GM18505 (cell line): ENCODE data around the gene ZNF580.

Experiments
- ATAC-seq: cut with Tn5 transposase; IDR thresholded peaks from one replicate; pipeline ENCODE4 v1.9.1; 2021; ENCODE audit not compliant: unreplicated experiment
- POLR2A ChIP-seq: IDR thresholded peaks from 4 replicates; pipeline ENCODE4 v1.6.1; 2011; ENCODE audit warnings: borderline replicate concordance; ENCODE audit not compliant: insufficient read depth, insufficient read length; ENCODE audit errors: extremely low read depth

The ZNF580 gene

GRCh38 chr19:55673465-55673864, 32.7 kb downstream of the ZNF580 start:
- TF ChIP-seq POLR2A, result no peak
- ATAC-seq, result no peak

- TF ChIP-seq POLR2A, result no peak
- ATAC-seq, result no peak
Measured at GRCh38 chr19:55673889-55674288, 33.1 kb downstream of the ZNF580 start.

GRCh38 chr19:55674459-55674840, 33.6 kb downstream of the ZNF580 start:
- ATAC-seq, result no peak
- TF ChIP-seq POLR2A, result no peak

- ATAC-seq, result peak; percentile 61
- peak; percentile 53 for TF ChIP-seq POLR2A
Measured at GRCh38 chr19:55674841-55675660, 34.2 kb downstream of the ZNF580 start, which contains the start of gene EPN1. EPN1 (plus strand) TSS chr19:55675226; CDS start chr19:55678628, 3,402 bp downstream.

- ATAC-seq, result no peak
- TF ChIP-seq POLR2A, result no peak
Measured at GRCh38 chr19:55675661-55676354, 35.0 kb downstream of the ZNF580 start.

- TF ChIP-seq POLR2A, result no peak
- no peak for ATAC-seq
Measured at GRCh38 chr19:55676383-55676782, 35.6 kb downstream of the ZNF580 start.

GRCh38 chr19:55676889-55677505, 36.2 kb downstream of the ZNF580 start:
- TF ChIP-seq POLR2A, result no peak
- ATAC-seq, result no peak

- no peak for ATAC-seq
- TF ChIP-seq POLR2A, result no peak
Measured at GRCh38 chr19:55677572-55678028, 36.8 kb downstream of the ZNF580 start.

- peak; percentile 74 for TF ChIP-seq POLR2A
- ATAC-seq, result peak; percentile 57
Measured at GRCh38 chr19:55678121-55678671, 37.4 kb downstream of the ZNF580 start.

GRCh38 chr19:55679343-55680257, 38.8 kb downstream of the ZNF580 start:
- TF ChIP-seq POLR2A, result no peak
- ATAC-seq, result no peak

GRCh38 chr19:55680339-55681130, 39.7 kb downstream of the ZNF580 start:
- no peak for TF ChIP-seq POLR2A
- ATAC-seq, result no peak
